Stimulated activated CD8-positive, alpha-beta memory T cell treated with anti-CD3 and anti-CD28 coated beads, Interleukin-15, amount 100 ng/mL, for 4 hours (primary cell): ENCODE results near the gene WASF3.

ENCODE experiments used
- DNase-seq, 2 donors: peaks; one replicate each; pipeline ENCODE4 v3.0.0-alpha.2; 2020; ENCODE audit warnings: low read depth in 2 of 2

Gene WASF3

GRCh38 chr13:26680572-26680971 lies 123.1 kb downstream of the WASF3 start:
- no peak for DNase-seq

GRCh38 chr13:26681036-26681435 lies 123.6 kb downstream of the WASF3 start:
- DNase-seq = no peak

GRCh38 chr13:26682606-26683005 lies 125.1 kb downstream of the WASF3 start:
- no peak for DNase-seq

GRCh38 chr13:26685606-26686005 lies 128.1 kb downstream of the WASF3 start:
- DNase-seq = no peak

- DNase-seq = no peak
Observed at GRCh38 chr13:26686285-26686684, 128.8 kb downstream of the WASF3 start.

GRCh38 chr13:26688286-26688685 lies 130.8 kb downstream of the WASF3 start:
- no peak for DNase-seq

- DNase-seq = no peak
Observed at GRCh38 chr13:26688980-26689379, 131.5 kb downstream of the WASF3 start.

- no peak for DNase-seq
Observed at GRCh38 chr13:26693749-26694463, 136.4 kb downstream of the WASF3 start.

GRCh38 chr13:26694609-26695359 lies 137.3 kb downstream of the WASF3 start:
- no peak for DNase-seq

- no peak for DNase-seq
Observed at GRCh38 chr13:26695360-26695705, 137.8 kb downstream of the WASF3 start.

GRCh38 chr13:26695891-26696311 lies 138.4 kb downstream of the WASF3 start:
- DNase-seq = no peak

GRCh38 chr13:26697069-26697955 lies 139.8 kb downstream of the WASF3 start:
- no peak for DNase-seq

- DNase-seq = peak; percentile 42 to 44
Observed at GRCh38 chr13:26698392-26699196, 141.1 kb downstream of the WASF3 start.

- DNase-seq = no peak
Observed at GRCh38 chr13:26699197-26699490, 141.7 kb downstream of the WASF3 start.

- no peak for DNase-seq
Observed at GRCh38 chr13:26705536-26705935, 148.1 kb downstream of the WASF3 start.

- DNase-seq = no peak
Observed at GRCh38 chr13:26706381-26706780, 148.9 kb downstream of the WASF3 start.

GRCh38 chr13:26707122-26708006 lies 149.9 kb downstream of the WASF3 start:
- no peak for DNase-seq

- no peak for DNase-seq
Observed at GRCh38 chr13:26708007-26708297, 150.5 kb downstream of the WASF3 start.

GRCh38 chr13:26709461-26709860 lies 152.0 kb downstream of the WASF3 start:
- no peak for DNase-seq

- DNase-seq = no peak
Observed at GRCh38 chr13:26710166-26710565, 152.7 kb downstream of the WASF3 start.

GRCh38 chr13:26711211-26711610 lies 153.7 kb downstream of the WASF3 start:
- no peak for DNase-seq
